ENCODE results near the gene CEP85L.

DNA sequence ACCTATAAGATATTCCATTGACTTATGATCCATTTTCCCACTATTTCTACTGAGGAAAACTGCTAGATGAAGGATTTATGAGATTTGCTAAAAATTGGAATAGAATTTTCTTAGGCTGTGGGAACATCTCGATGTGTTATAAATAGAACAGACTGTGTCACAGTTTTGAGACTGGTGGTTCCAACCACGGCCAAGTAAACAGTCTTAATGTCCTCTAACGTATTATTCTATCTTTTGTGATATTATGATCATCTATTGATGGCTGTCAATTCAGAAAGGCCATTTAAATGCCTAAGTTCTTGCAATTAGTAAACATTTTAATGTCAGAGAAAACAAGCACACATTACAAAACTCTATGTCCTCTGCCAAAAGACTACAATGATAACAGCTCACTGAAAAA is 174.8 kb downstream of the CEP85L start:
- TF ChIP-seq, protein P1, sequence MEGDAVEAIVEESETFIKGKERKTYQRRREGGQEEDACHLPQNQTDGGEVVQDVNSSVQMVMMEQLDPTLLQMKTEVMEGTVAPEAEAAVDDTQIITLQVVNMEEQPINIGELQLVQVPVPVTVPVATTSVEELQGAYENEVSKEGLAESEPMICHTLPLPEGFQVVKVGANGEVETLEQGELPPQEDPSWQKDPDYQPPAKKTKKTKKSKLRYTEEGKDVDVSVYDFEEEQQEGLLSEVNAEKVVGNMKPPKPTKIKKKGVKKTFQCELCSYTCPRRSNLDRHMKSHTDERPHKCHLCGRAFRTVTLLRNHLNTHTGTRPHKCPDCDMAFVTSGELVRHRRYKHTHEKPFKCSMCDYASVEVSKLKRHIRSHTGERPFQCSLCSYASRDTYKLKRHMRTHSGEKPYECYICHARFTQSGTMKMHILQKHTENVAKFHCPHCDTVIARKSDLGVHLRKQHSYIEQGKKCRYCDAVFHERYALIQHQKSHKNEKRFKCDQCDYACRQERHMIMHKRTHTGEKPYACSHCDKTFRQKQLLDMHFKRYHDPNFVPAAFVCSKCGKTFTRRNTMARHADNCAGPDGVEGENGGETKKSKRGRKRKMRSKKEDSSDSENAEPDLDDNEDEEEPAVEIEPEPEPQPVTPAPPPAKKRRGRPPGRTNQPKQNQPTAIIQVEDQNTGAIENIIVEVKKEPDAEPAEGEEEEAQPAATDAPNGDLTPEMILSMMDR (IDR thresholded peaks at IDR 0.05; ENCODE audit: insufficient read depth, low read length, poor library complexity, severe bottlenecking) = no peak
- no peak for TF ChIP-seq EZH2phosphoT487 (conservative IDR thresholded peaks at IDR 0.05; ENCODE audit: low read length)
